Right lobe of liver (tissue), 4 donors: ENCODE data around the gene PPP1R12A.

Experiments used
- POLR2A ChIP-seq: fragments of 450-650 bp; IDR thresholded peaks from one replicate; pipeline ENCODE4 v1.6.1; 2017; ENCODE audit warnings: antibody characterized with exemption, mild to moderate bottlenecking
- TF ChIP-seq, protein P1 (sequence below), 4 donors: fragments of 200-600 bp in 3 of 4; fragments of 450-650 bp in 1 of 4; IDR thresholded peaks; one replicate each; pipeline versions ENCODE4 v1.5.1 to v1.8.0; 2016 to 2022; ENCODE audit warnings: antibody characterized with exemption in 4 of 4, mild to moderate bottlenecking in 2 of 4
- donor health status: DM: no; HTN: no; CAD: no.
- donor health status: DM: no; HTN: no; CAD: no.
- donor health status: DM: no; HTN: yes; CAD: no.

DNA sequence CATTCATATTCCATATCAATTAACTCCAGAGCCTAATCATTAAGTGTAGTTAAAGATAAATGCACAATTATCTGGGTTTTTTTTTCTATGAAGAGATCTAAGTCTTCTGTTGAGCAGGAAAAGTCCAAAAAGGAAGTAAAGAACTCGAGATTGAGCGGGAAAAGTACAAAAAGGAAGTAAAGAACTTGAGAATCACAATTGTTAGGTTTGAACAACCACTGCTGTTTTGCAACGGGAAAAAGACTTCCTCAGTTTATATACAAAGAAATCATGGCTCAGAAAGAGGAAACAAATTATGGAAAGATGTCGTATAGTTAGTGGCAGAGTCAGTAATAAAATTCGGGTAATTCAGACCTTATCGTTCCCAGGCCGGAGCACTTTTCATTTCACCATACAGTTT is 63.3 kb downstream of the PPP1R12A start:
- TF ChIP-seq, protein P1, sequence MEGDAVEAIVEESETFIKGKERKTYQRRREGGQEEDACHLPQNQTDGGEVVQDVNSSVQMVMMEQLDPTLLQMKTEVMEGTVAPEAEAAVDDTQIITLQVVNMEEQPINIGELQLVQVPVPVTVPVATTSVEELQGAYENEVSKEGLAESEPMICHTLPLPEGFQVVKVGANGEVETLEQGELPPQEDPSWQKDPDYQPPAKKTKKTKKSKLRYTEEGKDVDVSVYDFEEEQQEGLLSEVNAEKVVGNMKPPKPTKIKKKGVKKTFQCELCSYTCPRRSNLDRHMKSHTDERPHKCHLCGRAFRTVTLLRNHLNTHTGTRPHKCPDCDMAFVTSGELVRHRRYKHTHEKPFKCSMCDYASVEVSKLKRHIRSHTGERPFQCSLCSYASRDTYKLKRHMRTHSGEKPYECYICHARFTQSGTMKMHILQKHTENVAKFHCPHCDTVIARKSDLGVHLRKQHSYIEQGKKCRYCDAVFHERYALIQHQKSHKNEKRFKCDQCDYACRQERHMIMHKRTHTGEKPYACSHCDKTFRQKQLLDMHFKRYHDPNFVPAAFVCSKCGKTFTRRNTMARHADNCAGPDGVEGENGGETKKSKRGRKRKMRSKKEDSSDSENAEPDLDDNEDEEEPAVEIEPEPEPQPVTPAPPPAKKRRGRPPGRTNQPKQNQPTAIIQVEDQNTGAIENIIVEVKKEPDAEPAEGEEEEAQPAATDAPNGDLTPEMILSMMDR (IDR thresholded peaks at IDR 0.05): no peak
- TF ChIP-seq POLR2A: no peak
